ENCODE results near the gene ZER1.

- TF ChIP-seq EZH2phosphoT487 (IDR thresholded peaks at IDR 0.05; ENCODE audit: low read length) (no peak), CTCF (IDR thresholded peaks at IDR 0.05; ENCODE audit: low read length) (no peak), EZH2 (optimal IDR thresholded peaks at IDR 0.05; ENCODE audit: low read depth, low read length) (no peak)
Observed at GRCh38 chr9:128704356-128704670, 67.4 kb downstream of the ZER1 start.
